ENCODE measurements around the gene DISP2. TPM values are rescaled to one million over a fixed set of nuclear protein-coding genes. Genes with fewer than 3 reads are reported as not detected.

Gene DISP2
- total RNA-seq, 1 experiment from 2014 or later: 1.3 TPM

GRCh38 chr15:40381818-40382529, 24.0 kb downstream of the DISP2 start:
- H2AK5ac ChIP-seq (ENCODE audit: insufficient read length, low read length): no peak overlapping the region
- no peak overlapping the region for H3K4ac ChIP-seq (ENCODE audit: low read depth, low read length)
- H4K5ac ChIP-seq (ENCODE audit: insufficient read length, low read depth, low read length): no peak overlapping the region
- peaks cover 4% of the 10 kb centered on the region for H3K79me1 ChIP-seq (ENCODE audit: insufficient read depth, low read depth, low read length, poor library complexity, severe bottlenecking)
- H2BK120ac ChIP-seq (ENCODE audit: low read depth, low read length, poor library complexity, severe bottlenecking): no peak overlapping the region
- no peak overlapping the region for H2BK20ac ChIP-seq (ENCODE audit: low read depth, low read length, poor library complexity, severe bottlenecking)
- peak overlapping the region in 2 of 3 experiments; percentile 80 to 97; a peak in 3 of 7 replicates for H3K27ac Mint-ChIP-seq
- peak overlapping the region; percentile 40 for H3K9ac ChIP-seq (ENCODE audit: extremely low read depth, insufficient read length, low read length)
- H3T11ph ChIP-seq (ENCODE audit: low read length): no peak overlapping the region
- no peak overlapping the region for H3K56ac ChIP-seq (ENCODE audit: insufficient read length, low read depth, low read length)
- H2BK15ac ChIP-seq (ENCODE audit: low read depth, low read length): no peak overlapping the region
- H3K27me3 Mint-ChIP-seq (ENCODE audit: low read depth): no peaks in the 10 kb centered on the region; the same call in 1 of the 2 replicates
- no peak overlapping the region for H2BK5ac ChIP-seq (ENCODE audit: insufficient read length, low read length)
- H3K9me3 ChIP-seq (ENCODE audit: control insufficient read depth, low read depth, low read length): no peaks in the 10 kb centered on the region
- H3K4me3 Mint-ChIP-seq: peak overlapping the region in 1 of 2 experiments; percentile 83; a peak in 3 of 5 replicates
- H3K79me2 ChIP-seq (ENCODE audit: insufficient read depth, low read length): peaks cover 7% of the 10 kb centered on the region; the same call in 1 of the 2 replicates
- 0 out of 5 replicates have a peak, but pooled peaks cover 0 to under 1% of the 10 kb centered on the region in 2 experiments for H3K9me3 Mint-ChIP-seq
- H2BK12ac ChIP-seq (ENCODE audit: insufficient read length, low read depth, low read length): no peak overlapping the region
- TF ChIP-seq CTCF (conservative IDR thresholded peaks at IDR 0.05): no peak
- DNase-seq: no peak
- no peak overlapping the region for H3K18ac ChIP-seq (ENCODE audit: insufficient read length, low read depth, low read length)
- H4K91ac ChIP-seq (ENCODE audit: insufficient read length, low read depth, low read length): no peak overlapping the region
- peaks cover 4% of the 10 kb centered on the region for H3K4me1 ChIP-seq (ENCODE audit: insufficient read depth, low read length)
- H3K4me2 ChIP-seq (ENCODE audit: insufficient read depth, insufficient read length, low read length): peak overlapping the region; percentile 59
- H3K23me2 ChIP-seq (ENCODE audit: insufficient read length, low read depth, low read length, poor library complexity, severe bottlenecking): peaks cover 5% of the 10 kb centered on the region
- H3K23ac ChIP-seq (ENCODE audit: insufficient read length, low read depth, low read length): no peak overlapping the region
- H3K27ac ChIP-seq (ENCODE audit: insufficient read length, low read depth, low read length): no peak overlapping the region
- WGBS (ENCODE audit: extremely low coverage, insufficient read length, low lambda C conversion rate): no CpG with 5 or more reads among the region's 11 CpGs
- no peak overlapping the region for H4K8ac ChIP-seq (replicated peaks; ENCODE audit: insufficient read length, low read depth, low read length)
- H3K27me3 ChIP-seq (ENCODE audit: insufficient read depth, low read length): no peaks in the 10 kb centered on the region
- no peak overlapping the region for H3K14ac ChIP-seq (ENCODE audit: insufficient read depth, low read length)
- H2AFZ ChIP-seq (ENCODE audit: low read length): no peak overlapping the region
- H3K4me1 Mint-ChIP-seq: peaks cover 18 to 20% of the 10 kb centered on the region in 2 experiments
- H3K36me3 Mint-ChIP-seq (ENCODE audit: insufficient read depth in 1 of 3, low read depth in 3 of 3): peaks cover 25 to 33% (median 30%) of the 10 kb centered on the region in 3 experiments
- H4K20me1 ChIP-seq (ENCODE audit: control insufficient read depth, insufficient read depth, insufficient read length): no peaks in the 10 kb centered on the region
